Skin of body (tissue), 2 donors: Measurements from ENCODE around the gene ZNF444. TPM values are rescaled to one million over a fixed set of nuclear protein-coding genes. Genes with fewer than 3 reads are reported as not detected.
"Not testable (repeated sequence)": the region's sequence is repeated elsewhere in the genome, so short reads cannot be mapped to it uniquely, and the experiment has no call there.

Source experiments
- DNase-seq: peaks from one replicate; lab custom pipeline; 2025; lab: John Stamatoyannopoulos, UW
- total RNA-seq: library from RNA; depleted of rRNA; stranded (reverse); fragments of >200 nt; gene quantifications from one replicate; pipeline ENCODE4 v1.2.3, GENCODE V29; 2014

Gene ZNF444
- total RNA-seq, 1 donor from 2014 or later, result 9.2 TPM

GRCh38 chr19:56144831-56145230, 3.7 kb downstream of the ZNF444 start:
- no peak for DNase-seq

GRCh38 chr19:56145698-56146097, 4.6 kb downstream of the ZNF444 start:
- DNase-seq, result no peak

DNA sequence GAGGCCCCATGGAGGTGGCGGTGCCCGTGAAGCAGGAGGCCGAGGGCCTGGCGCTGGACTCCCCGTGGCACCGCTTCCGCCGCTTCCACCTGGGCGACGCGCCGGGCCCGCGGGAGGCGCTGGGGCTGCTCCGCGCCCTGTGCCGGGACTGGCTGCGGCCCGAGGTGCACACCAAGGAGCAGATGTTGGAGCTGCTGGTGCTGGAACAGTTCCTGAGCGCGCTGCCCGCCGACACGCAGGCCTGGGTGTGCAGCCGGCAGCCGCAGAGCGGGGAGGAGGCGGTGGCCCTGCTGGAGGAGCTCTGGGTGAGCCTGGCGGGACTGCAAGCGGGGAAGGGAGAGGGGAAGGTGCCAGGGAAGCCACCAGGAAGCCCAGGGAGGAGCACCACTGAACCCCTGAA, 5.8 kb downstream of the ZNF444 start:
- DNase-seq, result no peak

- no peak for DNase-seq
Measured at GRCh38 chr19:56147307-56147706, 6.2 kb downstream of the ZNF444 start.

DNA sequence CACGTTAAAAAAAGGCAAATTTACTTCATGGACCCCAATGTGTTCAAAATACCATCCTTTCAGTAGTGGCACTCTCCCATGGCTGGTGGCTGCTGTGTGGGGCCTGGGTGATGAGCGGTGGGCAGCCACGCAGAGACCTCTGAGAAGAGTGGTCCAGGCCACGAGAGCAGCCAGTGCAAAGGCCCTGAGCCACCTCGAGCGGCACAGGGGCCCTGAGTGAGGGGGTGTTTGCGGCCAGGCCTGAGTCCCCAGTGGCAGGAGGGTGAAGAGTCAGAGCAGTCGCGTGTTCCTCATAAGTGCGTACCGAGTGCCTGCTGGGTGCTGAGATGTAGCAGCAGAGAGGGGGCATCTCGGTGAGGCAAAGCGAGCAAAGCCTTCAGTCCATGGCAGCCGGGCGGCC, 7.0 kb downstream of the ZNF444 start:
- DNase-seq, result no peak

DNA sequence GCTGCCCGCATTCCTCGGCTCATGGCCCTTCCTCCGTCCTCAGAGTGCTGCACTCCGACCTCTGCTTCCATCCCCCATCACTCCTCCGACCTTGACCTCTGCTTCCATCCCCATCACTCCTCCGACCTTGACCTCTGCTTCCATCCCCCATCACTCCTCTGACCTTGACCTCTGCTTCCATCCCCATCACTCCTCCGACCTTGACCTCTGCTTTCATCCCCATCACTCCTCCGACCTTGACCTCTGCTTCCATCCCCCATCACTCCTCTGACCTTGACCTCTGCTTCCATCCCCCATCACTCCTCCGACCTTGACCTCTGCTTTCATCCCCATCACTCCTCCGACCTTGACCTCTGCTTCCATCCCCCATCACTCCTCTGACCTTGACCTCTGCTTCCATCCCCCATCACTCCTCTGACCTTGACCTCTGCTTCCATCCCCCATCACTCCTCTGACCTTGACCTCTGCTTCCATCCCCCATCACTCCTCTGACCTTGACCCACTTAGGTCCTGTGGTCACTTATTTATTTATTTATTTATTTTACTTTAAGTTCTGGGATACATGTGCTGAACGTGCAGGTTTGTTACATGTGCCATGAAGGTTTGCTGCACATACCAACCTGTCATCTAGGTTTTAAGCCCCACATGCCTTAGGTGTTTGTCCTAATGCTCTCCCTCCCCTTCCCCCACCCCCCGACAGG, 8.0 kb downstream of the ZNF444 start:
- DNase-seq, result not testable (repeated sequence)

DNA sequence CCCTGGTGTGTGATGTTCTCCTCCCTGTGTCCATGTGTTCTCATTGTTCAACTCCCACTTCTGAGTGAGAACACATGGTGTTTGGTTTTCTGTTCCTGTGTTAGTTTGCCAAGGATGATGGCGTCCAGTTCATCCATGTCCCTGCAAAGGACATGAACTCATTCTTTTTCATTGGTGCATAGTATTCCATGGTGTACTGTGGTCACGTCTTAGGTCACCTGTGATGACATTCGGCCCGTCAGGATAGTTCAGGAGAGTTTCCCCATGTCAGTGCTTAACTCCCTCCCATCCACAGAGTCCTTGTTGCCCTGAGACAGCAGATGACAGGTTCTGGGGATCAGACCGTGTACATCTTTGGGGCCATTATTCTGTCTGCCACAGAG, 8.6 kb downstream of the ZNF444 start:
- no peak for DNase-seq

- DNase-seq, result no peak
Measured at GRCh38 chr19:56150358-56150757, 9.3 kb downstream of the ZNF444 start.

DNA sequence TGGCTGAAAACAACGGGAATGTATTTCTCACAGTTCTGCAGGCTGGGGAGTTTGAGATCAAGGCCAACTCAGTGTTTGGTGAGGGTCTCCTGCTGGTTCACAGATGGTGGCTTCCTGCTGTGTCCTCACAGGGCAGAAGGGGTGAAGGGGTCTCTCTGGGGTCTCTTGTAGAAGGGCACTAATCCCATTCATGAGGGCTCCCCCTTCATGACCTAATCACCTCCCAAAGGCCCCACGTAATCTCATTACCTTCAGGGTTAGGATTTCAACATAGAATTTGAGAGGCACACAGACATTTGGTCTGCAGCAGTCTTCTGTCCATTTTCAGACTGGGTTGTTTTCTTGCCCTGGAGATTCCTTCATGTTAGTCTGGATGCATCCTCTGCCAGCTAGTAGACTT, 11.6 kb downstream of the ZNF444 start:
- DNase-seq, result no peak

GRCh38 chr19:56153507-56153906, 12.4 kb downstream of the ZNF444 start:
- DNase-seq, result no peak

DNA sequence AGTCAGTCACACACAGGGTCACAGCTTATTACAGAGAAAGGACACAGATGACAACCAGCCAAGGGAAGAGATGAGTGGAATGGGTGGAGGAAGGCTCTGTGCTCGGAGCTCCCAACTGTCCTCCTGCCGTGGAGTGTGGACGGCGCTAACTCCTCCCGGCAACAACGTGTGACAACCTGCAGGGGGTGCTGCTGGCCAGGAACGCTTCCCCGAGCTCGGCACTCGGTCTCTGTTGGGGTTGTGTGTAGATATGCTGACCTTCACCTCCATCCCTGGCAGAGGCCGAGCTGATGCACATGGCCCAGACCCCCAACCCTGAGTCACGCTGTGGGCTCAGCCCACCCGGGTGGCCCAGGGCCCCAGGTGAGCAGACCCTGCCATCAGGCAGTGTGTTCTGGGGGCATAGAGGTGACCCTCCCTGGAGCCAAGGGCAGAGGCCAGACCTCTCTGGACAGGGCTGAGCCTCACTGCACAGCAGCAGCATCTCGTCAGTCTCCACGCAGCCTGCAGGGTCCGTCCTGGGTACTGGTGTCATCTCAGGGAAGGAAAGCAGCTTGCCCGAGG, 14.1 kb downstream of the ZNF444 start:
- no peak for DNase-seq

- no peak for DNase-seq
Measured at GRCh38 chr19:56156768-56157167, 15.7 kb downstream of the ZNF444 start.

DNA sequence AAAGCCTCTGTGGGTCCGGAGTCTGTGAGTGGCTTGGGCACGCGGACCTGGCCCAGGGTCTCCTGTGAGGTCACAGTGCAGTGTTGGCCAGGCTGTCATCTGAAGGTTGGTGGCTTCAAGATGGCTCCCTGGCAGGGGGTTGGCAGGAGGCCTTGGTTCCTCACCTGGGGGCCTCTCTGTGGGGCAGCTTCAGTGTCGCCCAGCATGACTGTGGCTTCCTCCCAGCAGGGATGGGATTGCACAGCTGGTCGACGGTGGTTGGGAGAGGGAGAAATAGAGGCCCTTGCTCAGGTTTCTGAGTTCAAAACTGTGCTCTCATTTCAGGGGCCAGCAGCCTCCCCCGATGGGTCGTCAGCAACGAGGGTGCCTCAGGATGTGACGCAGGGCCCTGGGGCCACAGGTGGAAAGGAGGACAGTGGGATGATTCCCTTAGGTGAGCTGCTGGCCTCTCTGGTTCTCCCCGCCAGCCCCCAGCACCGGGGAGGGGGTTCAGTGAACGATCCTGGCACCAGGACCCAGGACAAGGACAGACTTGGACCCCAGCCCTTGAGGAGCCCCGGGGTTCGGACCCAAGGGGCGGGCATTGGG, 17.2 kb downstream of the ZNF444 start:
- DNase-seq, result no peak

GRCh38 chr19:56159009-56159559, 18.0 kb downstream of the ZNF444 start:
- no peak for DNase-seq

DNA sequence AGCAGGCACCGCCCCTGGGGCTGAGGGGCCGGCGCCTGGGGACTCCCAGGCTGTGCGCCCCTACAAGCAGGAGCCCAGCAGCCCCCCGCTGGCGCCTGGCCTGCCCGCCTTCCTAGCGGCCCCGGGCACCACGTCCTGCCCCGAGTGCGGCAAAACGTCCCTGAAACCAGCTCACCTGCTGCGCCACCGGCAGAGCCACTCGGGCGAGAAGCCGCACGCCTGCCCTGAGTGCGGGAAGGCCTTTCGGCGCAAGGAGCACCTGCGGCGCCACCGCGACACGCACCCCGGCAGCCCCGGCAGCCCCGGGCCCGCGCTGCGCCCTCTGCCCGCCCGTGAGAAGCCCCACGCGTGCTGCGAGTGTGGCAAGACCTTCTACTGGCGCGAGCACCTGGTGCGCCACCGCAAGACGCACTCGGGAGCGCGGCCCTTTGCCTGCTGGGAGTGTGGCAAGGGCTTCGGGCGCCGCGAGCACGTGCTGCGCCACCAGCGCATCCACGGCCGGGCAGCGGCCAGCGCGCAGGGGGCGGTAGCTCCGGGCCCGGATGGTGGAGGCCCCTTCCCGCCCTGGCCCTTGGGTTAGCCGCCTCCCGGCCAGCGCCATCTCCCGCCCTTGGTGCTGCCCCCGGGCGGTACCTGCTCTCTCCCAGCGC, 18.7 kb downstream of the ZNF444 start:
- no peak for DNase-seq

DNA sequence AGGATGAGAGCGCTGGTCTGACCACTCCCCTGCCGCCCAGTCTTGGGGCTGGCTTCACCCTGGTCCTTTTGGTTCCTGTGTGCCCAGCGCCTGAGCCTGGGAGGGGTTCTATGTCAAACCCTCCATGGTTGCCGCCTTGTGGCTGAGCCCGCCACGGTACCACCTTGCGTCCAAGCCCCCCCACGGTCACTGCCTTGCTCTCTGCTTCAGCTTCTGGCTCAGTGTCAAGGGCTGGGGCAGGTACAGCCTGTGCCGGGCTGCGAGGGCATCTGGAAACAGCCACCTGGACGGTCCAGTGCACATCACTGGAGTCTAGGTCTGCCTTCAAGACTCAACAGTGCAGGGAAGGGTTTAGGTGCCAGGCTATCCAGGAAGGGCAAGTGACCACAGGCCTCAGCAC, 20.4 kb downstream of the ZNF444 start:
- no peak for DNase-seq

DNA sequence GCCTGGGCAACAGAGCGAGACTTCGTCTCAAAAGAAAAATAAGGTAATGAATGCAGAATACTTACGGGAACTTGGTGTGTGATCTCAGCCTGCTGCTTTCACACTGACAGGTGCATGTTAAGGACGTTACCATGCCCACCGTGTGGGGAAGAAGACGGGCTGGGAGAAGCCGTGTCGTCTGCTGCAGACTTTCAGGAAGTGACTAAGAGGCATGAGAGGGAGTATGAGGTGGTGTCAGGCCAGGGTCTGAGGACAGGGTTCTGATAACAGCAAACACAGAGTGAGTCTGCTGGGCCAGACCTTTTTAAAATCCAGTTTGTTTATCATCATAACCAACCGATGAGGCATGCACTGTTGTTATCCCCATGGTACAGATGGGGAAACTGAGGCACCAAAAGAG, 21.2 kb downstream of the ZNF444 start:
- DNase-seq, result no peak

DNA sequence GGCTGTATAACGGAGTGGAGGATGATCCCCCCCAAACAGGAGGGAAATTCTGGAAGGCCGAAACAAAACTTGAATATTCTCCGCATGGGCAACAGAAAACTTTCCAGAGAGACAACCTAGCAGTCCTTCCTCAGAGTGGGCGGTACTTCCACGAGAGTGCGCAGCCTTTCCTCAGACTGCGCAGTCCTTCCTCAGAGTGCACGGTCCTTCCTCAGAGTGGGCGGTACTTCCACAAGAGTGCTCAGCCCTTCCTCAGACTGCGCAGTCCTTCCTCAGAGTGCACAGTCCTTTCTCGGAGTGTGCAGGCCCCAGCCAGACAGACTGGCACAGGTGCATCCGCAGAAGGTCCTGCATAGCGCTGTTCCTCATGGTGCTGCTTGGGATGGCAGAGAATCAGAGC, 22.0 kb downstream of the ZNF444 start:
- DNase-seq, result no peak

- DNase-seq, result no peak
Measured at GRCh38 chr19:56167064-56167578, 26.0 kb downstream of the ZNF444 start.

- no peak for DNase-seq
Measured at GRCh38 chr19:56170261-56170660, 29.2 kb downstream of the ZNF444 start.

- no peak for DNase-seq
Measured at GRCh38 chr19:56174086-56174485, 33.0 kb downstream of the ZNF444 start.

DNA sequence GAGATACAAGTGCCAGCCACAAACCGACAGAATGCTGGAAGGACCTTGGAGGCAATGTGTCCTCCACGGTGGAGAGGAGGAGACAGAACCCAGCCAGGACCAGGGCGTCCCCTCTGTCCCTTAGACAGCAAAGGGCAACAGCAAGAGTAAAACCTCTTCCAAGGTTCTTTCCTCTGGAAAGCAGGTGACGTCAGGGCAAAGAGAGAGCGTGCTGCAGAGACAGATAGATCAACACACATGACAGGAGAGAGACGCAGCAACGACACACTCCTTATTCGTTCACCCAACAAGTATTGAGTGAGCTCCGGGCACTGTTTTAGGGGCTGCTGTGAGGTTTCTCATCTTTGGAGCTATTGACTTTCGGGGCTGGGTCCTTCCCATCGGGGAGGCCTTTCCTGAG, 33.5 kb downstream of the ZNF444 start:
- no peak for DNase-seq
